NCI-H146 treated with DMSO at 0.1 percent for 48 hours (cell line): ENCODE data around the gene DNER.
"Not testable (repeated sequence)": the region's sequence is repeated elsewhere in the genome, so short reads cannot be mapped to it uniquely, and the experiment has no call there.

Experiments used
- DNase-seq: peaks from one replicate; lab custom pipeline; 2025; ENCODE audit not compliant: unreplicated experiment; lab: John Stamatoyannopoulos, UW

The DNER gene

DNA sequence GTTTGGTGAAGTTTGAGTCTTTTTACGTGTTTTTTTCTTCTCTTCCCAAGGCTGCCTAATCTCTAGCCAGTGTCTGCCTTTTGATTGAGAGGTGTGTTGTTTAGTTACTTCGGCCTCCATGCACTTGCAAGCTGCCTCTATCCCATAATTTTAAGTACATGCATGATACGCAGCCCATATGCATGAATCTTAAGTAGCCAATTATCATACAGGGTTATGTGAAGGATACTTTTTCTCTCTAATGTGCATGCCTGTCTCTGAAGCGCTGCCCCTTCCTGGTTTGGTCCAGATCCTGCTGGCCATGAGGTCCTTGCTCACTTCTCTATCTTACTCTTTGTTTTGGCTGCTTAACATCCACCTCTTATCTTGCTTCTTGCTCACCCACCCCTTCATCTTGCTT is 369.4 kb downstream of the DNER start:
- no peak for DNase-seq

DNA sequence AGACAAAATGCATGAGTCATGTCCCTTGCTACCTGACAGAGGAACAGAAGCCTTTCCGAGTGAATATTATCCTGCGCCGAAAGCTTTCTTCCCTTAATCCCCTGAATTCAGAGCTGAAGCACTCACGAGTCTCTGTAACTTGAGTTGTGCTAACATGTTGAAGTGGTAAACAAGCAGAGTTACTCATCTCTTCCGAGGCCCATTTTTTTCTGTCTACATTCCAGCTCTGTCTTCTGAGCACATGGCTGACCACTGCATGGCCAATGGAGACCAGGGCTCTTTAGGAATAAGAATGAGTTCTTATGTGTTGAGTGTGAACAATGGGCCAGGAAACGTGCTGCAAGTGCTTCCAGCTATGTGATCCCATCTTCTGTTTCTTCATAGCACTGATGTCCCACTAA is 370.2 kb downstream of the DNER start:
- DNase-seq: no peak

DNA sequence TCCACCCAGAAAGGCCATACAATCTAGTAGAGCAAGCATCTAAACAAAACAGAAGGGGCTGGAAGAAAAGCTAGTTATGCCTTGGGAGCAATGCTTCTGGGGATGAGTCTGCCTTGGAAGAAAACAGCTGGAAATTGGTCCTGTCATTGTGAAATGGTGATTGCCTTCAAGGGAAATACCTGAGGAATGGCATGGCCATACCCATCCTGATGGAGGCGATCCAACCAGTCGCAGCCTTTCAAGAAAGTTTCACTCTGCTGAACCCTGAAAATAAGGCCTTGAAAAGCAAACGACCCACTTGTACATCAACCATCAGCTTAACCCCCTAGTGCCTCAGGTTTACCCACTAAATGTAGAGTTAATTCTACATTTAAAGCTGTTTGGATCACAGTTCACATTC is 370.7 kb downstream of the DNER start:
- no peak for DNase-seq

DNA sequence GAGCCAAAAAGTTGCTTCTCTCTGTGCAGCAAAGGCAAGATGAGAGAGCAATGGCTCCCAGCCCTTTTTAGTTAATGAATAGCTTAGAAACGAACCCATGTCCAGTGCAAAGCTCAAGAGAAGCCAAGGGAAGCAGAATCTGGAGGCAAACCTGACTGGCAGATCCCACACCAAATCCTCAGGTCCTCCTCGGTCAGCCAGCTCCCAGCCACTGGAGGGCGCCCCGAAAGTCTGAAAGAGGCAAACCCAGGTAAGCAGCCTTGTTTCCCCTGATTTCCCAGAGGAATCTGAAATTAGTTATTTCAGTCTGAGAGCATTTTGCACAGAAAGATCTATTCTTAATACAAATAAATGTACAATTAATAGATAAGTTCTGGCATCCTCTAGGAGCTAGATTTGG is 372.0 kb downstream of the DNER start:
- DNase-seq: no peak

DNA sequence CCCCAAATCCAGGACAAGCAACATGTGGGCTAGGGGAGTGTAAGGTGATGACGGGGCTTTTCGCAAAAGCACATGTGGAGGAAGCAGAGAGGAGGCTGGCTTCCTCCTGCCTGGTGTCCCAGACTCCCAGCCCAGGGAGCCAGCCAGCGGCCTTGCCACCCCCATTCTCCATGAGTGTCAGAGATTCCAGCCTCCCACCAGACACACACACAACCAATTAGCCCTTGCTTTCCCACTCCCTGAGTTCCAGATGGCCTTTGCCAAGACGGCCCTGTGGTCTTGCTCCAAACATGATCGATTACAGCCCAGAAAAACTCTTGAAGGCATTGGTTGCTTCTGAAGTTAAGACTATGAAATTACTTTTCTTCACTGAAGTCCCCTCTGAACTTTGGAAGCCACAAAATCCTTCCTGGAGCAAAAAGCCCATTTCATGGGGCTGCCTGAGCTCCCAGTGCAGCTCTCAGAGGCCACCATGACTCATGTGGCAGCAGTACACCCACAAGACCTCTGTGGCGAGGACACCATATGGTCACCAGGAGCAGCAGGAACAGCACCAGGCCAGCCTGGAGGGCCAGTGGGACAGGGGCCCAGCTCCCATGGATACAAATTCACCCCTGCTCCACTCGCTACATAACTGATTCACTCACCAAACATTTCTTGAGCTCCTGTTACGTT is 374.1 kb downstream of the DNER start:
- DNase-seq: no peak

DNA sequence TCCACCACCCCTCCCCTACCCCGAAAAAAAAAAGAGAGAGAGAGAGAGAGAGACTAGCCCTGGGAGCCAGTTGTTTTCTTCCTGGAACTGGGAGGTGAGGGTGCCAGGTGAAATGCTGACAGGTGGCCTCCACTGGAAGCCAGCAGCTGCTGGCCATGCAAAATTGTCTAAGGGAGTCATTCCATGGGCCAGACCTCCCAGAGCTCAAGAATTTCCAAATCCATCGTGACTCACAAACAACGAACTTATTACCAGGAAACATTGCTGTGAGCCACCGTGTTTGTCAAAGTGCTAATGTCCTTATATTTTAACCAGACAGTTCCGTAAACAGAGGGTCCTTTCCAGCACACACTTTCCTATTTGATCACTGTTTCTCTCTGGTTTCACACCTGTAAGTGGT is 374.7 kb downstream of the DNER start:
- DNase-seq: no peak

DNA sequence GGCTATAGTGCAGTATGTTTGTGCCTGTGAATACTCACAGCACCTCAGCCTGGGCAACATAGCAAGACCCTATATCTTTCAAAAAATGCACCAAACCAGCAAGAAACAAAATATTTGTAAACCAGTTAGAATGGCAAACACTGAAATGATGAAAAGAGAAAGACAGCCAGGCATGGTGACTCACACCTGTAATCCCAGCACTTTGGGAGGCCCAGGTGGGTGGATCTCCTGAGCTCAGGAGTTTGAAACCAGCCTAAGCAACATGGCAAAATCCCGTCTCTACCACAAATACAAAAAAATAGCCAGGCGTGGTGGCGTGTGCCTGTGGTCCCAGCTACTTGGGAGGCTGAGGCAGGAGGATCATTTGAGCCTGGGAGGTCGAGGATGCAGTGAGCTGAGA is 375.2 kb downstream of the DNER start:
- DNase-seq: not testable (repeated sequence)

DNA sequence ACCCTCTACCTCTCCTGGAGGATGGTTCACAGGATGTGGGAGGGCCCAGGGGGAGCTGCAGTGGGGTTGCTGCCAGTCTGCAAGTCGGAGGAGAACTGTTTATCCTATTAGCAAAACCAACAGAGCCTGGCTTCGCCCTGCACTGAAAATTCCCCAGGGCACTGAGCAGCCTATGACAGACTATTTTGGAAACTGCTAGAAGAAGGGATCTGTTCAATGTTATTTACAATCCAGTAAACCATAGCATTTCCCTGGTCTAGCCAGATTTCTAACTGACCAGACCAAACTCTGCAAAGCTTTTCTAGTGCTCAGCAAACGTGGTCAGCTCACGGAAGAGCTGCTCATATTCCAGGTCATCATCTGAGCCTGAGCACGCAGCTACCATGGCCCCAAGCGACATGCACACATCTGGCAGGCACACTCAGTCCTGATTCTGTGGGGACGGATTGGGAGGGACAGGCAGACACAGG is 378.4 kb downstream of the DNER start:
- no peak for DNase-seq

DNA sequence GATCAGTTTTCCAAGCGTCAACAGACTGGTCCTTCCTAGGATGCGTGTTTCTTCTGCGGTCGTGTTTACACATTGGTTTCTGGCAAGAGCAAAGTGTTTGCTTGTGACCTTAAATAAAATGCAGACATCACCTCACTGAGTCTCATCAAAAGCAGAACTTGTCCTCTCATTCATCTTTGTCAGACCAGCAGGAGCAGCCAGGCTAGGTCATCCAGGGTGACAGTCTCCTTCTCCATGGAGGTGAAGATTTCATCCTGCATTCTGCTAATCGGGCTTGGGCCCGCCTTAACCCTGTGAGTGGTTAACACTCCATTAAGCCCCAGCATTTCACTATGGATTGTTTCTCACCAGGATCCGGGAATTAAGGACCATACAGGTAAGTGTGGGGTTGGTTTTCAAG is 379.0 kb downstream of the DNER start:
- no peak for DNase-seq

DNA sequence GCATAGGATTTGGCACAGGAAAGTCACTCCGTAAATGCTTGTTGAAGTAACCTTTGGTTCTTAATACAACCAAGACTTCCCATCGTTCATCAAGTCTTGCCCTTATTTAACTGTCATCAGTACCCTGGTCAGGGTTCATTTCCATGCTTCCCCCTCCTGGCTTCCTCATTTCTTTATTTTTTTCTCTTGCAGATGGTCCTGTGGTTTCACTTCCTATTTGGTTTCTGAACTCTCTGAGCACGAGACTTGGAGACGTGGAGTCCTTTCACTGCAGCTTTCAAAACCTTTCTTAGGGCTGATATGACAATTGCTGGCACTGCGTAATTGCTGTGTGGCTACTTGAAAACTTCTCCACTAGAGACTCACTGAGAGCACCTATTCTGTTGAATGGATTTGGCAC is 383.4 kb downstream of the DNER start:
- DNase-seq: no peak

DNA sequence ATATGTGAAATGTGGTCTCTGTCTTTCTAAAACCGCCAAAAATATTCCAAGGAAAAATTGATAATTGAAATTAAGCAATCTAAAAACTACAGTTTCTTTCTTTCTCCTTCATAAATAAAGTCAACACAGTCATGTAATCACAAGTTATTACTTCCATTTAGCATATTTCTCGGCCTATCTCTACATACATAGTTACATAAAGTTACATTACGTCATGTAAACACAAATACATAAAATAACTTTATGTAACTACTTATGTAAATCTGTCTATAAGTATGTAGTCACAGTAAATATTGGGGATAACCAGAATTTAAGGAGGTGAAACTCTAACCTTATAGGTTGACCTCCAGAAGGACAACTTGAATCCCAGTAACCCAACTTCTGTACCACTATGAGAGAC is 394.8 kb downstream of the DNER start:
- DNase-seq: no peak

DNA sequence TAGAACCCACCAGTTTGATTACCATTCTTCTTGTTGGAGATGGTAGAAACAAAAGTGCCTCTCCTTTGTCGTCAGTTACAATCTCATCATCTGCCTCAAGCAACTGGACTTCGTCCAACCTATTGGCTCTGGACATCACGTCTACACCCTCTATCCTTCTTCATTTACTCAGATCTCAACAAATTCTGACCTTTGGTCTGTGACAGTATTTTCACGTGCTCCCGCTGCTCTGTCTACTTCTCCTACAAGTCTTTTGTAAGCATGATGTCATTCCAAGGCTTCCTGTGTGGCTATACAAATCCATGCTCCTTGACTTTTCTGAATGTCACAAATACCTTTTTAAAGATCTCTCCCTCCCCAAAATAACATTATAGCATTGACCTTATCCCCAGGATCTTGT is 400.2 kb downstream of the DNER start:
- no peak for DNase-seq

DNA sequence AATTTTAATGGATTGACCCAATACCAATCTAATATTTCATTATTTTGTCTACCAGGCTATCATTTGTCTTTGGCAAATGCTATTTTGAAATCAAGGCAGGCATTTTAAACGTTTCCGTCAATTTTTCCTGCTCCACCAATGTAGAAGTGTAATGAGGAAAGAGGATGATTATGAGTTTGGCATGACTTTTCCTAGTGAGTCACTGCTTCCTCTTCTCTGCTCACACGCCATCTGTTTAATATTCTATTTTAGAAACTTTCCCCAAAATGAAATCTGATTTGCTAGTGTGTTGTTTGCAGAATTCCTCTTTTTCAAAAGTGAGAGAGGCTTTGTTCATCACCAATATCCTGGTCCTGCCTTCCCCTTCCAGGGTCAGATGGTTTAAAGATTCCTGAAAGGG is 400.8 kb downstream of the DNER start:
- DNase-seq: no peak
